ENCODE data around the gene TTC27. TPM values are rescaled to one million over a fixed set of nuclear protein-coding genes. Genes with fewer than 3 reads are reported as not detected.

The TTC27 gene

Small RNA genes within 50 kb of the gene (small RNA-seq; reads per million reads assigned to genes)
- not detected for gene MIR4765 (ENCODE audit: insufficient read depth)
